Suprapubic skin (tissue), 4 donors: ENCODE data around the gene INSIG2.

Experiments used
- EP300 ChIP-seq: sonication (generic); formaldehyde crosslinking; IDR thresholded peaks from one replicate; pipeline ENCODE4 v1.6.1; 2017; ENCODE audit warnings: antibody characterized with exemption
- POLR2A ChIP-seq, 2 donors: fragments of 450-650 bp; IDR thresholded peaks; one replicate each; pipeline ENCODE4 v1.6.1; 2017; ENCODE audit warnings: antibody characterized with exemption in 2 of 2, mild to moderate bottlenecking in 2 of 2, moderate library complexity in 2 of 2
- POLR2AphosphoS5 ChIP-seq, 3 donors: sonication (generic); formaldehyde crosslinking; IDR thresholded peaks; one replicate each; pipeline ENCODE4 v1.6.1; 2017; ENCODE audit warnings: antibody characterized with exemption in 3 of 3
- TF ChIP-seq, protein P1 (sequence below), 2 donors: fragments of 200-600 bp in 1 of 2; fragments of 450-650 bp in 1 of 2; sonication (generic) in 1 of 2; IDR thresholded peaks; one replicate each; pipeline ENCODE4 v1.5.1; 2016 to 2019; ENCODE audit warnings: antibody characterized with exemption in 2 of 2, mild to moderate bottlenecking in 1 of 2, moderate library complexity in 1 of 2

DNA sequence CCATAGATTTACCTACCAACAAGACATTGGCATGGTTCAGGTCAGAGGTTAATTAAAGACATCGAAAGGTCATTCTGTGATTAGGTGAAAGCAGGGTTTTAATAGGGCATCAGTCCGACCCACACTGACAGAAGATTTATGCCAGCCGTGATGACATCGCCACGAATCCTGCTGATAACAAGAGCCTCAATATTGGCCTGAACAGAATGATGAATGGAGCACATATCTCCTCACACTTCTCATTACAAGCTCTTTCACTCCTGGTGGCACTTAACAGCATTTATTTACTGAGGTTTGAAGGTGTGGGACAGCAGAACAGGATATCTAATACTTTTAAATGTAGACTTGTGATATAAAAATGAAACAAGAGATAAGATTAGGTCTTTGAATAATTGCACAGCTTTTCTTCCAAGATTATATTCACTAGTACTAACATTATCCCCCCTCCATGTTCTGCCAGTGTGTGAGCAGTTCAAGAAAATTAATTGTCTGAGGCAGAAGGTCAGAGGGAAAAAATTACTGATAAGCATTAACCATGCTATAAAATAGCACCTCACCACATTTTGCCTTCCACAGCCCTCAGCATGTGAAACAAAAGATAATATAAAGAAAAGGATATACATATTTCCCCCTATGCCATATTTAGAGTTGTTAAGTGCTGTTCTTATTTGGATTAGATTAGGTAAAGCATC lies 23.1 kb upstream of the INSIG2 start:
- no peak for TF ChIP-seq POLR2A (IDR thresholded peaks at IDR 0.05)
- TF ChIP-seq, protein P1, sequence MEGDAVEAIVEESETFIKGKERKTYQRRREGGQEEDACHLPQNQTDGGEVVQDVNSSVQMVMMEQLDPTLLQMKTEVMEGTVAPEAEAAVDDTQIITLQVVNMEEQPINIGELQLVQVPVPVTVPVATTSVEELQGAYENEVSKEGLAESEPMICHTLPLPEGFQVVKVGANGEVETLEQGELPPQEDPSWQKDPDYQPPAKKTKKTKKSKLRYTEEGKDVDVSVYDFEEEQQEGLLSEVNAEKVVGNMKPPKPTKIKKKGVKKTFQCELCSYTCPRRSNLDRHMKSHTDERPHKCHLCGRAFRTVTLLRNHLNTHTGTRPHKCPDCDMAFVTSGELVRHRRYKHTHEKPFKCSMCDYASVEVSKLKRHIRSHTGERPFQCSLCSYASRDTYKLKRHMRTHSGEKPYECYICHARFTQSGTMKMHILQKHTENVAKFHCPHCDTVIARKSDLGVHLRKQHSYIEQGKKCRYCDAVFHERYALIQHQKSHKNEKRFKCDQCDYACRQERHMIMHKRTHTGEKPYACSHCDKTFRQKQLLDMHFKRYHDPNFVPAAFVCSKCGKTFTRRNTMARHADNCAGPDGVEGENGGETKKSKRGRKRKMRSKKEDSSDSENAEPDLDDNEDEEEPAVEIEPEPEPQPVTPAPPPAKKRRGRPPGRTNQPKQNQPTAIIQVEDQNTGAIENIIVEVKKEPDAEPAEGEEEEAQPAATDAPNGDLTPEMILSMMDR (IDR thresholded peaks at IDR 0.05) = no peak
- TF ChIP-seq POLR2AphosphoS5 (IDR thresholded peaks at IDR 0.05) = no peak
- TF ChIP-seq EP300 = no peak
